ENCODE data around the gene AP4M1.

- TF ChIP-seq CTCF (conservative IDR thresholded peaks at IDR 0.05; ENCODE audit: low read depth, low read length) = no peak
- no peak for TF ChIP-seq EZH2 (IDR thresholded peaks at IDR 0.05; ENCODE audit: borderline replicate concordance, low read depth, low read length, poor library complexity, severe bottlenecking)
Observed at GRCh38 chr7:100059251-100059739, 42.1 kb upstream of the AP4M1 start.
